GM21367 (cell line): ENCODE measurements around the gene PAPPA.

Experiments
- ATAC-seq: cut with Tn5 transposase; IDR thresholded peaks from one replicate; pipeline ENCODE4 v1.9.1; 2021; ENCODE audit not compliant: unreplicated experiment

Gene PAPPA

DNA sequence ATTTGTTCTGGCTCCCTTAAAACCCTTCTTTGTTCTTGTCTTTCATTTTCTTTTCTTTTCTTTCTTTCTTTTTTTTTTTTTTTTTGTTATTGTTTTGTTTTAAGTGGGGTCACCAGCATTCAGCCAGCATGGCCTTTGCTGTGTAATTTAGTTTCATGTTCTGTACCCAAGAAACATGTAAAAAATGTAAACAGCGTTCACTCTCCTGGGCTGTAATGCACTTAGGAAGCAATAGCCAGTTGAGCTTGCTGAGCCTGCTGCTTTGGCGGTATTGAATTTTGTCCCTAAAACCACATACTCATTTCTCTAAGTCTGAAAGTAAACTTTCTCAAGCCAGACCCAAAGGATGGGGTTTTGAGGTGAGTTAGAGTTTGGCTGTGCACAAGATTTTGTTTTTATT is 158.6 kb downstream of the PAPPA start:
- no peak for ATAC-seq

DNA sequence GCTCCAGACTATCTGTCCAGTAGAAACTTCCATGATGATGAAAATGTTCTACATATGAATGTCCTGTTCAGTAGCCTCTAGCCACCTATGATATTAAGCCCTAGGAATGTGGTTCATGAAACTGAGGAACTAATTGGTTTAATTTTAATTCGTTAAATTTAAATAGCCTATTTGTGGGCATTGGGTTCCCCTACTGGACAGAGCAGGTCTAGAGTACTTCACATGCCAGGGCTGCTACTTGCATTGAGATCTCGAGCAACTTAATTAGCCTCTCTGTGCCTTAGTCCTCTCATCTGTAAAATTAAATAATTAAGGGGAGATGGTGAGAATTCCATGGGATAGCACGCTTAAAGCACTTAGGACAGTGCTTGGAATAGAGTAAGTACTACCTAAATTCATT is 160.0 kb downstream of the PAPPA start:
- ATAC-seq, result no peak

DNA sequence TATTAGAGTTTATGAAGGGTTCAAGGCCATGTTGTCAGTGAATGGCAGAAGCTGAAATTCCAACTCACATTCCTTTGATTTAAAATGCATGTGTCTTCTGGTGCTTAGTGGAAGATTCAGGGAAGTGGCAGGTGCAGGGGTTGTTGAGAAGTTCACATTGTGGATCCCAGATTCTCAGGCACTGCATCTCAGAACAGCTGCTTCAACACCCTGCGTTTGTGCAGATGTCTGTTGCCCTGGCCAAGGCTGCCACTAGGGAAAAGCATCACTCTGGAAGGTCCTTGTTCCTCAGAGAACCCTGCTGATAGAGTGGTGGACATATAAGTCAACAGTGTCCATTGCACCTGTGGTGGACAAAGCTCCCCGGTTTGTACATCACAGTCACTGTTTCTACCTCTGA is 162.7 kb downstream of the PAPPA start:
- no peak for ATAC-seq

DNA sequence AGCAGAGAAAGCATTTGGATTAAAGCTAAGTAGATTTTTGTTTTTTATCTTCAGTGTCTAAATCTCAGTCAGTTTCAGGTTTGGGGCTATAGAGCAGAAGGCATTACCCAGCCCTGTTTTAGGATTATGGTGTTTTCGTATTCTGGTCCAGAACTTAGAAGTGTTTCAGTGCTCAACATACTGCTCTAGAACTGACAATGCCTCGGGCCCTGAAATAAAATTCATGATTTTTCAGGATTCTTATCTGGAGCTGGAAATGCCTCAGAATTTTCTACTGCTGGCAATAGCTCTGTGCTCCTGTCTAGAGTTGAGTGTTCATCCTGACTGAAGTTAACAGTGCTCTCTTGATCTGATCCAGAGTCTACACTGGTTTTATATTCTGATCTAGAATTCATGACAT is 163.9 kb downstream of the PAPPA start:
- no peak for ATAC-seq

DNA sequence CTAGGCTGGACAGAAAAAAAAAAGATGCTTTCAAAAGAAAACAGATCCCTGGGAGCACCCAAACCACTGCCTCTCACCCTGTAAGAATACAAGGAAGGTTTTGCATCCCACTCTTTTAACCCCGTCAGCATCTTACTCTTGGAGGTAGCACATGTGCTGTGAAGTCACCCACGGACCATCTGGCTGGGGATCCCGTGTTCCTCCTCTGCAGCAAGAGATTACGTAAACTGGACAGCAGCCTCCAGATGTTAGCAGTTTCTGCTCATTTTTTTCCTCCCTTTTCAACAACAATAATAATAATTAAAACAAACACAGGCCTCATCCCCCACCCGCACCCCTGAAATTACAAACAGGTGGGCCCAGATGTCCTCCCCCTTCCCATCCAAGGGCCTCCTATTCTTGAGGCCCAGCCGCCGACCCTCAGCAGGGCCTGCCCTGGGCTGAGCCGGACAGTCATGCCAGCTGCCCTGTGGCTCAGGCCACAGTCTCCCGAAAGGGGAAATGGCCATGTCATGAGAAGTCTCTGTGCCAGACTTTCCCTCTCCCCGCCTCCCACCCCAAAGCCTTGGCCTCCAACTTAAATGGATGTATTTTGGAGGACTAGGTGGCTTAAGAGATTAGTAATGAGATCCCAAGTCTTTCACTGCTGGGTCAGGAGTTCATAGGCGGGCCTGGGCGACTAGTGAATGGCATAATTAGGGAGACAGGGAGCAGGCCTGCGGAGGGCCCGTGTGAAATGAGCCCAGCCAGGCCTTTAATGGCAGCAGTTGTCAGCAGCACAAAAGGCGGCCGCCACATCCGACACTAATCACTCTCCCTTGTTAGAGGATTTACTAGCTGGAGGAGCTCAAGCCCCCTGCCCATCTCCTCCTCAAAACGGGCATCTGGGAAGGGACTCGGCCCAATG is 165.1 kb downstream of the PAPPA start:
- ATAC-seq, result no peak

DNA sequence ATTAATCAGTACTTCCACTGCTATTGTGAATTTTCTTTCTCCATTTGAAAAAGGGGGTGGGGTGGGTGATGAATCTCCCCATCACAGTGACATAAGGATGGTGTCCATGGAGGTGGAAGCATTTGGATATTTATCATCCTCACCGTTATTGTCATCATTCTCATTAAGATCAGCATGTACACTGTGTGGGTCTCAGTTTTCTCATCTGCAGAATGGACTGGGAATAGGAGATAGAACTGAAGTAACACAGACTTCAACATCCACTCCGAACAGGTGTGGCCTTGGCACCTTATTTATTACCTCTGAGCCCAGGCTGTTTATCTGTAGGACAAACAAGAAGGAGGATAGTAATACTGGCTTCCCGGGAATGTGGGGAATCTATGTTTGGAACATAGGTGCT is 165.9 kb downstream of the PAPPA start:
- no peak for ATAC-seq

DNA sequence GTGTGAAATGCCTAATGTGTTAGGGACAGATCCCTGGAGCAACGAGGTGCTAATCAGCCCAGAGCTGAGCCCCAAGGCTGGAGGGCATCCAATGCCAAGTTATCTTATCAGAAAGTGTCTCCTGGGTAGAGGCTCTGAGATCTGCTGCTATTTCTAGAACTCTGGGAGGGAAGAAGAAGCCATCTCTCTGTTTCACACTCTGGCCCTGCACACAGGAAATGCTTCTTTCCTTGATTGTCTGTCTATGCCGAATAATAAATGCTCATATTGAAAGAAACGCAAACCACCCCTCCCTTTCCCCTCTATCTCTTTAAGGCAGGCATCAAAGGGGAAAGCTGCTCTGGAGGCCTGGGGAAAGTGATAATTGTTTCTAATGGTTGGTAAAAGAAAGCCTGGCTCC is 166.7 kb downstream of the PAPPA start:
- no peak for ATAC-seq

DNA sequence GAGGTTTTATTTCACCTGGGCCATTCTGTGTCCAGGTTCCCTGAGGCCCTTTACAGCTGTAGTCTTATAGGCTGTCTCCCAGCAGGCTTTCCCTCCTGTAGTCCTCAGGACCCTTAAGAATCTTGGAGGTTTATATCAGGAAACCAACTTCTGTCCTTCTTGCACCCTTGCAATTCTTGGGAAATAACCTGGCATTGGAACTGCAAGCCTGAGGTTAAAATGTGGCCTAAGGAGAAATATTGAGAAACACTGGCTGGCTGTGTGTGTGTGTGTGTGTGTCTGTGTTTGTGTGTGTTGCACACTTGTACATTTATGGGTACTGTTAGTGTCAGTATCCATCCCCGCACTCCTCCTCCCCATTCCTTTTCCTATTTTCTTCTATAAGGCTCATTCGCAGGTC is 168.9 kb downstream of the PAPPA start:
- no peak for ATAC-seq

DNA sequence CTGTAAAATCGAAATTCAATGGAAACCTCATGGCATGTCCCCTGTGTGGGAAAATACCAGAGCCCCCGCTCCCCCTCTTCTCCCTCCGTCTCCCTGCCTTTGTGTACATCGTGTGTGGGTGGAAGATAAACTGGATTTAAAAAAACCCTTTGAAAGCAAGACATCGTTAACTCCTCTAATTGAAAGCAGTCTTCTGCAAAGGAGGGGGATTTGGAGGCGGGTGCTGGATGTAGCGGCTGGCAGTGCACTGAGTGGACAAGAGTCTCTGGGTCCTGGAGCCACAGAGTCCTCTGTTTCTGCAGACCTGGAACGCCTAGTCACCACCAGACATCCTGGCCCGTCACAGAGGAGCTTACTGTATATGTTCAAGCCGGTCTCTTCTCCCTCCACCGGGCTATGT is 169.4 kb downstream of the PAPPA start:
- ATAC-seq, result no peak

DNA sequence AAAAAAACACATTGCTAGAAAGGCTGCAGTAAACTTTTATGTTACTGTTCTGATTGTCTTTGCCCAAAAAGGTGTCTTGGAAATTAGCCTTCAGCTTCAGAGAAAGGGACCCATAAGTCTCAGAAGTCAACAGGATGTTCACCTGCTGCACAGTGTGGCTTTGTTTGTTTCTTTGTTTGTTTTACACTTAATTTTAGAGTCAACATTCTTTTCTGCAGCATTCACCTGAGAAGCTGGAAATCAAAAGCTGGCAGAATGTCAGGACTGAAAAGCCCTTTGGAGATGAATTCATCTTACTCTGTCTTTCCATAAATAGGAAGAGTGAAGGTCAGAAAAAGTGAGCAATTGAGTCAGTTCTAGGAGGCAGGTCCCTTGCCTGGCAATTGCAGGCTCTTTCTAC is 170.0 kb downstream of the PAPPA start:
- no peak for ATAC-seq

DNA sequence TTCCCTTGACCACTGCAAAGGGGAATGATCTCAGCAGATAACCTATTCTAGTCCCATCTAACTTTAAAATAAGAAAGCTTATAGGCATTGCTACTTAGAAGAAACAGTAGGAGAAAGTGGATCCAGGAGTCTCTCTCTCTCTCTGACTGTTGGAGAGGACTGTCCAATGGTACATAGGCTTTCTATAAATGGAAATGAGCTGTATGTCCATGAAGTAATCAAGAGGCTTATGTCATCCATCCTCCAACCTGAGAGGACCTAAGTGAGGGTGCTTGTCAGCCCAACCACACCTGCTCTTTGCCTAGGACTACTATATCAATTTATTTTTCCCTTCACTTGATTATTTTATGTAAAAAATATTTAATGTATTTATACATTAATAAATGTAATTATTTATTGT is 172.3 kb downstream of the PAPPA start:
- ATAC-seq, result no peak

DNA sequence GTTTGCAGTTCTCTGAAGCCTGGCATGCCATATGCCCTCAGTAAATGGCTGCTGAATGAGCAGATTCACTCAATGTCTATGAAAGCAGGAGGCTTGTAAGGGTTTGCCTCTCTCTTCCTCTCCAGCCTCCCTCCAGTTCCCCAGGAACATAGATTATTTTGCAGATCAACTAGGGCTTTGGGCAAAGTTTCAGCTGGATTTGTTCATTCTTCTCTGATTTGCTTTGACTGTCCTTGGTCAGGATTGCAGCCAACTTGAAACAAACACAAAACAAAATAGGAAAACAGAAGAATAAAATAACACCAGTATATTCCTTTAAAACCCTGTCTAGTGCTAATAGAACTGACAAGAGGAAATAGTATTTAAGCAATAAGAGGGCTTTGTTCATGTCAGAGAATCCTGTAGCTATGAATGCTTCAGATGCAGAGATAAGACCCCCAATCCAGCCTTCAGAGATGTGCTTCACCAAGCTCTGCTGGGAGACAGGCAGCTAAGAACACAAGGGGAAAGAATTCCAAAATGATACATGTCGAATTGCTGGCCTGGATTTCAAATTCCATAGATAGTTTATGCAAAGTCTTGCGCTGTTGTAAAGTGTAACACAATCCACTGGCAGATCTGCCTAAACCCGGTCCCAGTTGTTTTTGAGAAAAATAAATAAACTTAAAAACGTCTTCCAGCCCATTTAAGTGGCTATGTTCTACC is 174.3 kb downstream of the PAPPA start:
- no peak for ATAC-seq

DNA sequence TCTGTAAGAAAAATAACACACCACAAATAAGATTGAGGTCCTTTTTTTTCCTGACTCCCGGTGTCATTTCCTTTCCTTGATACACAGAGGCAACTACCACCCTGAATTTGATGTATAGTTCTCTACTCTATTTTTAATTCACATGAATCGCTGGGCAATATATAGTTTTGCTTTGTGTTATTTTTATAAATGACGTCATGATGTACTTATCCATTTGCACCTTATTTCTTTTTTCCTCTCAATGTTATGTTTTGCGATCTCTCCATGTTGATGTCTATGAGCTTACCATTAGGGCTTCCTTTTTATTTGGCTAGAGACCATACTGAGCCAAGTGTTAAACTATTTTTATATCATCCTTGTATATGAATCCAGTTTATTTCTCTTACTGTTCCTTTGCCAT is 175.9 kb downstream of the PAPPA start:
- no peak for ATAC-seq

DNA sequence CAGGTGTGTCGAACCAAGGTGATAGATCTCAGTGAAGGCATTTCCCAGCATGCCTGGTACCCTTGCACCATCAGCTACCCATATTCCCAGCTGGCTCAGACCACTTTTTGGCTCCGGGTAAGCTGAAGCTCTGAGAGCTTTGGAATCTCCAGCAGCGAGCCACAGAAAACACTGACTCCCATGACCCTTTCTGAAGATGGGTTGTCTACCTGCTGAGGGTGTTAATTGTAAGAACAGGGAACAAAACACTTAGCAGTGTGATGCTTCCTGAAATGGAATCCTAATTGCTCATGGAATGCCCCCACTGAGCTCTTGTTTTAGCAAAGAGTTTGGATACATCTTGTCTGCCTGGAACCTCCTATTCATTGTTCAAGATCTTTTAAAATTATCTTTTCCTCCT is 177.7 kb downstream of the PAPPA start:
- ATAC-seq, result no peak

DNA sequence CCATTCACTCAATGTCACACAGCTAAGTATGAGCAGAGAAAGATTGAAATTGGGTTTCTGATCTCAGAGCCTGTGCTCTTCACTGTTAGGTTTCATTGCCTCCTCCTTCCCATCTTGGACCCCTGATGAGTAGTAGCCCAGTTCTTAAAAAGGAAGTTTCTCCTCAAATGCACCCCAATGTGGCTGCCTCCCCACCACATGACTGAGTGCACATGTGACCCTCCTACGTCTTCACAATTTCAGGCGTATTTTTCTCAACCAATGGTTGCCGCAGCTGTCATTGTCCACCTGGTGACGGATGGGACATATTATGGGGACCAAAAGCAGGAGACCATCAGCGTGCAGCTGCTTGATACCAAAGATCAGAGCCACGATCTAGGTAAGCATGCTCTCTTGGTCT is 178.5 kb downstream of the PAPPA start:
- ATAC-seq, result no peak

DNA sequence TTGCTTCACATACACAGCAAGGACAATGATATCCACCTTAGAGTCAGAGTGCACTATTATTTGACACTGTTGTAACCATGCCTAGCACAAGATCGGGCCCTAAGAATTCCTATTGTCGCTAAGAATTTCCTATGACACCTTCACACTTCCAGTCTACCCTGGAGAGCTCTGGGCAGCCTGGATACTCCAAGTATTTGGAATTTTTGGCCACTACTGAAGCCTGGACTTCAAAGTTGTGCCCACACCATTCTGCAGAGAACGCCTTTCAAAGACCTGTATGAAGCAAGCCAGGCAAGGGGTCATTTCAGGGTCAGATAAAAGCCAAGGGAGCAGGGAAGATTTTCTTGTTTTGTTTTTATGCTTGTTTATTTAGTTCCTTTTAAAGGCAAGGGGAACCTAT is 179.7 kb downstream of the PAPPA start:
- ATAC-seq, result no peak

DNA sequence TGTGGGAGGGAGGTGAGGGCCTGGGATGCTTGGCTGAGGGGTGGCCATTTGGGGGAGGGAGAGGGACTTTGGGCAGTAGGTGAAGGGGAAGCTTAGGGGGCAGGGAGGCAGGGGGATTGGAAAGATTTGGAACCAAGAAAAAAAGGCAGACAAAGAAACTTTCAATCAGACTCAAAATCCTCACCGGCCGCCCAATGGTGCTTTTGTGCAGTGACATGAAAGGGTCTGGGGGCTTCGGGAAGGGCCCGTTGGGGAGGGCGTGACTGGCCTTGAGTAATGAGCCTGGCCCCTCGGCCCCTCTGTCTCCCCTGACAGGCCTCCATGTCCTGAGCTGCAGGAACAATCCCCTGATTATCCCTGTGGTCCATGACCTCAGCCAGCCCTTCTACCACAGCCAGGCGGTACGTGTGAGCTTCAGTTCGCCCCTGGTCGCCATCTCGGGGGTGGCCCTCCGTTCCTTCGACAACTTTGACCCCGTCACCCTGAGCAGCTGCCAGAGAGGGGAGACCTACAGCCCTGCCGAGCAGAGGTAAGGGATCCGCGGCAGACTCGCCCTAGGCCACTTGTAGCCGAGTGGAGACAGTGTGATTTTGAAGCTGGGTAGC is 181.1 kb downstream of the PAPPA start:
- ATAC-seq, result no peak

DNA sequence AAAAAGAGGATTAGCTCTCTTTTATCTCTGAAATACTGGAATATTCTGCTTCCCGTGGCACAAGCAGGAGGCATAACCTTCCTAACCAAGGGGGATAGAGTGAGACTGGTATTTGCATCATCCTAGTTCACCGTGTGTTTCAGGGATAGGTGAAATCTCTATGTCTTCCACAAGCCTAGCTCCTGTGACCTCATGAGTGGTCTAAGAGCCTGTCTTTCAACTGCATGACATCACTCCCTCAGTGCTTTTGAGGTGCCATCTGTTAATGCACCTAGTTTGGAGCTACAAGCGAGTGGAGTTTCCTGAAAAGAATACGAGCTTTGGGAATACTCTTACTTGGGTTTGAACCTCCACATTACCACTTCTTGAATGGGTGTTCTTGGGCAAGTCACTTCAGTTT is 181.8 kb downstream of the PAPPA start:
- ATAC-seq, result no peak

DNA sequence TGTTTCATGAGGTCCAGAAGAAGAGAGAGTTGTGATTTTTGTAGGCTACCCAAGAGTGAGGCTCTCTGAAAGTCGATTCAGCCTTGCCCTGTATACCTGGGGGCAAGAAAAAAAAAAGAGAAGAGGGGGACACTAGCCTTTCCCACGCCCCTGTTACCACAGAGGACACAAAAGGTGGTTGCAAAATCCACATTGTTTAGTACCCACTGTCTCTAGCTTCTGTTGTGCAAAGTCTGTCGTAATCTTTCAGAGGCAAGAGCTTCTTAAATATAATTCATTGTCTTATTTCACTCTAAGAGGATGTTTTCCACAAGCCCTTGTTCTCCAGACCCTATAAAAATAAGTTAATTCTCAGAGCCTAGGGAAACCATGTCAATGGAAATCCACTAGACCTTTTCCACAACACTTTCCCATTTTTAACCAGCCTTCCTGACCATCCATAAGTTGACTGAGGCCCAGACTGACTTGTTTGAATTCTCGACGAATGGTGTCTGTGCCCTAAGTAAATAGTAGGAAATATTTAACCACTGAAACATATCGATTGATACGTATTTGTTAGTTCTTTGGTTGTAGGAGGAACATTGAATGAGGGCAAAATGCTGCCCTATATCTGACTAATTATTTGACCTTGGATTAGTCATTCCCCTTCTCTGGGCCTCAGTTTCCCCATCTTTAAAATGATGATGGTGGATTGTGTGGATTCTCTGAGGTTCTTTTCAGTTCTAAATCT is 182.7 kb downstream of the PAPPA start:
- ATAC-seq, result no peak

DNA sequence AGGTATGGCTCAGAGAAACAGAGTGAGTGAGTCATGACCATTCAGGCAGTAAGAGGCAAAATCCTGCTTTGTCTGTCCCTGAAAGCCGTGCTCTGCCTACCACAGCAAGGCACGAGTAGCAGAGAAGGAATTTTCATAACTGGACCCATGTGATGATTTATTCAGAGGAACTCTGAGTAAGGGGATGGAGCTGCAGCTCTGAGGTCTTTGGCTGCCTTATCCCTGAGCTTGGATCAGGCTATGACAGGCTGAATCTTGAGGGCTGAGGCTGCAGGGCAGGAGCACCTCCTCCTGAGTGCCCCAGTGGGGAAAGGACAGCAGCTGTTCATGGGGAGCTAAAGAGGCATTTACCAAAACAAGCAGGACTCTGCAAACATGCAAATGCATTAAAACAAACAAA is 183.4 kb downstream of the PAPPA start:
- no peak for ATAC-seq

DNA sequence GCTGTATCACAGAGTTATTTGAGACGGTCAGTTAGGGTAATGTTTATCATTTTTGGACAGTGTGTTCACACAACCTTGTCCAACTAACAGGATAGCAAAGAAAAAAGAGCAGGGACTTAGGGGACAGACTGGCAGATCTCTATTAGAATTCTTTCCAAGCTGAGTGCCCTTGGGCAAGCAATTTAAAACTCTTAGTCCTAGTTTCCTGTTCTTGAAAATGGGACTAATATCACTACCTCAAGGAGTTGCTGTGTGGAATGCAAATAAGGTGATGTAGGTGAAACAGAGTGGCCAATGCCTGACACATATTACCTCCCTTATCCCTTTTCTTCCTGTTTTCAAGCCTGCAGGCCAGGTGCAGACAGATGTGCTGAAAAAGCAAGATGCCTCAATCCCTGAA is 186.7 kb downstream of the PAPPA start:
- ATAC-seq, result no peak
